HuH-7 (cell line): Measurements from ENCODE around the gene TANC1.

ENCODE experiments used
- DNase-seq: peaks from one replicate; pipeline ENCODE4 v3.0.0; 2011; ENCODE audit warnings: low spot score

Gene TANC1

GRCh38 chr2:159063677-159064076 lies 95.2 kb downstream of the TANC1 start:
- no peak for DNase-seq

GRCh38 chr2:159064446-159065301 lies 96.2 kb downstream of the TANC1 start:
- DNase-seq: peak; percentile 22

GRCh38 chr2:159065313-159065712 lies 96.9 kb downstream of the TANC1 start:
- DNase-seq: no peak

- DNase-seq: no peak
Measured at GRCh38 chr2:159065891-159066290, 97.5 kb downstream of the TANC1 start.

- DNase-seq: no peak
Measured at GRCh38 chr2:159066541-159067156, 98.2 kb downstream of the TANC1 start.

GRCh38 chr2:159067971-159068370 lies 99.5 kb downstream of the TANC1 start:
- no peak for DNase-seq

- DNase-seq: no peak
Measured at GRCh38 chr2:159069229-159069628, 100.8 kb downstream of the TANC1 start.

GRCh38 chr2:159070235-159070634 lies 101.8 kb downstream of the TANC1 start:
- DNase-seq: no peak

GRCh38 chr2:159071190-159071915 lies 102.9 kb downstream of the TANC1 start:
- no peak for DNase-seq

GRCh38 chr2:159072795-159073194 lies 104.4 kb downstream of the TANC1 start:
- no peak for DNase-seq

- no peak for DNase-seq
Measured at GRCh38 chr2:159073256-159073655, 104.8 kb downstream of the TANC1 start.

GRCh38 chr2:159074605-159075004 lies 106.2 kb downstream of the TANC1 start:
- DNase-seq: no peak

- DNase-seq: no peak
Measured at GRCh38 chr2:159075727-159076126, 107.3 kb downstream of the TANC1 start.

- no peak for DNase-seq
Measured at GRCh38 chr2:159076241-159076640, 107.8 kb downstream of the TANC1 start.

- no peak for DNase-seq
Measured at GRCh38 chr2:159077869-159078268, 109.4 kb downstream of the TANC1 start.

- DNase-seq: no peak
Measured at GRCh38 chr2:159078443-159078842, 110.0 kb downstream of the TANC1 start.

- no peak for DNase-seq
Measured at GRCh38 chr2:159080641-159081040, 112.2 kb downstream of the TANC1 start.

GRCh38 chr2:159082119-159082518 lies 113.7 kb downstream of the TANC1 start:
- no peak for DNase-seq

- DNase-seq: no peak
Measured at GRCh38 chr2:159084384-159085370, 116.2 kb downstream of the TANC1 start.

- DNase-seq: no peak
Measured at GRCh38 chr2:159086342-159086741, 117.9 kb downstream of the TANC1 start.

- DNase-seq: no peak
Measured at GRCh38 chr2:159086826-159087225, 118.4 kb downstream of the TANC1 start.

GRCh38 chr2:159088906-159089305 lies 120.5 kb downstream of the TANC1 start:
- DNase-seq: peak; percentile 43
